ENCODE measurements around the gene ADSS2. TPM values are rescaled to one million over a fixed set of nuclear protein-coding genes. Genes with fewer than 3 reads are reported as not detected.
"Not testable (repeated sequence)": the region's sequence is repeated elsewhere in the genome, so short reads cannot be mapped to it uniquely, and the experiment has no call there.

Gene ADSS2
- total RNA-seq, 1 donor from 2014 or later, result 68.5 TPM

DNA sequence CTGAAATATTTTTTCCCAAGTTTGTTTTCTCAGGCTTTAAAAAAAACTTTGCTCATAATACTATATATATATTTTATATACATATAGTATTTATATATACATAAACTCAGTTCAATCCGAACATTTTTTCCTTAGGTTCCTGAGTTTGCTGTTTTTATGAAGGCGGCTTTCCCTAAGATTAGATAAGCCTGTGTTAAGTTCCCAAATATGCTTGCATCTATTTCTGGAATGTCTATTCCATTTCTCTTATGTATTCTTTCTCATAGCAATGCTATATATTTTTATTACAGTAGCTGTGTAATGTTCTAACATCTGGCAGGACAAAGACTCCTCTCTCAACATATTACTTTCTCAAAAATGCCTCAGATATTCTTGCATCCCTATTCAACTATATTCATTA is 45.9 kb downstream of the ADSS2 start:
- DNase-seq (ENCODE audit: low spot score in 2 of 2) (no peak), FAIRE-seq (no peak)

DNA sequence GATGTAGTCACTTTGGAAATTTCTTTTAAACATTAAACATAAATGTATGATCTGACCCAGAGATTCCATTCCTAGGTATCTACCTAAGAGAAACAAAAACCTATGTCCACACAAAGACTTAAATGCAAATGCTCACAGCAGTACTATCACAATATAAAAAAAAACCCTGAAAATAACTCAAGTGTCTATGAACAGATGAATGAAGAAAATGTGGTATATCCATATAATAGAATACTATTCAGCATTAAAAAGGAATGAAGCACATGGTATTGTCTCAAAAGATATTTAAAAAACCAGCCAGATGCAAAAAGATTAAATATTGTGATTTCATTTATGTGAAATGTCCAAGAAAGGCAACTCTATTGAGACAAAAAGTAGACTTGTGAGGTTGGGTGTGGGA is 48.3 kb downstream of the ADSS2 start:
- FAIRE-seq, result no peak
- no peak for DNase-seq (ENCODE audit: low spot score in 2 of 2)

DNA sequence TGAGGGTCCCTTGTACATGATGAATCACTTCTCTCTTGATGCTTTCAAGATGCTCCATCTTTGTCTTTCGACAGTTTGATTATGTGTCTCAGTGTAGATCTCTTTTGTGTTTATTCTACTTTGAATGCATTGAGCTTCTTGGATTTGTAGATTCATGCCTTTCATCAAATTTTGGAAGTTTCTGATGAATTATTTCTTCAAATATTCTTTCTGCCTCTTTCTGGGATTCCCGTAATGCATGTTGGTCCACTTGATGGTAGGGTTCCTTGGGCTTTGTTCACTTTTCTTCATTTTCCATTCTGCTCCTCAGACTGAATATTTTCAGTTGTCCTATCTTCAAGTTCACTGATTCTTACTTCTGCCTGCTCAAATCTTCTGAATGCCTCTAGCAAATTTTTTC is 50.7 kb downstream of the ADSS2 start:
- DNase-seq (ENCODE audit: low spot score in 2 of 2) (no peak), FAIRE-seq (no peak)

DNA sequence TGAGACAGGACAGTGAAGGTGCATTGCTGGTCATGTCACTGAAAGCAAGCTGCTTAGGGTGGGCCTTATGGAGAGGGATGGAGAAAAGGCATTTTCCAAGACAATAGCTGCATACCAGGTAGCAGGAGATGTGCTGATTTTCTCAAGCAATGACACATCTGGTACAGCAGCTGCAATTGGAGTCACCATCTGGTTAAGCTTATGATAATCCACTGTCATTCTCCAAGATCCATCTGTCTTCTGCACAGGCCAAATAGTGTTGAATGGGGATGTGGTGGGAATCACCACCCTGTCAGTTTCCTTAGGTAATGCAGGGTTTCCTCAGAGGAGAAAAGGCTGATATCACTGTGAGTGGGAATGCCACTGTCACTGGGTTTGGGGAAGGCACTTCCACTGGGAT is 54.6 kb downstream of the ADSS2 start:
- DNase-seq (ENCODE audit: low spot score in 2 of 2), result no peak
- FAIRE-seq, result no peak

DNA sequence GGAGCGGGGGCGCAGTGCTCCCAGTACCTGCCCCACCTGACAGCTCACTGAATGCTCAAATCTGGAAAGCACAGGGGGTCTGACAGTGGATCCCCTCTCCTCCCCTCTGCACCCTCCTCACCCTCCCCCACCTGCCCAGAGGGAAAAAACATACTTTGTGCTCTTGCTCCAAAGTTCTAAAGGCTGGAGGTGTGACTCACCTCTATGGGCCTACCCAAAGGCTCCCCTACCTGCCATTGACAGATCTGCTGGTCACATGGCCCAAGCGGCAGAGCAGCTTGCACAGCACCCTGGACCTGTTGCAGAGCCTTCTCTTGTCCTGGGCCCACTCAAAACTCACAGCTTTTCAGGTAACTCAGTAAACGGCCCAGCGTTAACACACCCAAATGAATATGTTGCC is 55.7 kb downstream of the ADSS2 start:
- no peak for DNase-seq (ENCODE audit: low spot score in 2 of 2)
- no peak for FAIRE-seq

DNA sequence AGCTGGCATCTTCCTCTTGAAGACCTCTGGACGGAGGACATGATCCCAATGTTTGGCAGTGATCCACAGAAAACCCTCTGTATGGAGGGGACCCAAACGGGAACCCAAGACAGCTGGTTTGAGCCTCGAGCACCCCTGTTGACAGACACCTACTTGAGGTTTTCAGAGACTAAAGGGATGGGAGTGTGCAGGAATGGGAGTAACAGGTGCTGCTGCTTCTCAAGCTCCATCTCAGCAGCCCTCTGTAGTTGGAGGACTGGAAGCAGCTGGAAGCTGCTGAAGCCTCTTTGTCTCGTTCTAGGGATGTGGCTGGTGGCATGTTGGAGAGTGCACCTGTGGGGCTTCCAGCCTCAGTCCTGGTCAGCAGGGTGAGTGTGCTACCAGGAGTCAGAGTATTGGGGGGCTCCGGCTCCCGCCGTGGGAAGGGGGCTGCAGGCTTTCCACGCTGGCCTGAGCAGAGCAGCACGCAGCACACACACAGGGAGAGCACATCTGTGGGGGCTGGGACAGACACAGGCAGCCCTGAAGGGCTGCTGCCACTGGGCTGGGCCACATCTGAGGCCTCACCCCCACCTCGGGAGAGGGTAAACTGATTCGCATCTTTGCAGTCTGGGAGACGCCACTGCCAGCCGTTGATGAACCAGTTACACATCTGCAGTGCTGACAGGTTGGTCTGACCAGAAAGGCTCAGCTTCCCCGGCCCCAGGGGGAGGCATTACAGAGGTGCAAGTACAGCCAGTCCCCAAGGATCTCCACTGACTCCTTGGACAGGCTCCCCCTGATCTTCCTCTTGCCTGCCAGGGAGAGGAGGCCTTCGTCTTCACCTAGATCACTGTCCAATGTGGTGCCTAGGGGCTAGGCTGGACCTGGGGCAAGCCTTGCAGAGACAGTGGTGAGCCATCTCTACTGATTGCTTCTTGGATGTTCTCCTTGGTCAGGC is 56.6 kb downstream of the ADSS2 start:
- no peak for FAIRE-seq
- DNase-seq (ENCODE audit: low spot score in 2 of 2), result no peak

DNA sequence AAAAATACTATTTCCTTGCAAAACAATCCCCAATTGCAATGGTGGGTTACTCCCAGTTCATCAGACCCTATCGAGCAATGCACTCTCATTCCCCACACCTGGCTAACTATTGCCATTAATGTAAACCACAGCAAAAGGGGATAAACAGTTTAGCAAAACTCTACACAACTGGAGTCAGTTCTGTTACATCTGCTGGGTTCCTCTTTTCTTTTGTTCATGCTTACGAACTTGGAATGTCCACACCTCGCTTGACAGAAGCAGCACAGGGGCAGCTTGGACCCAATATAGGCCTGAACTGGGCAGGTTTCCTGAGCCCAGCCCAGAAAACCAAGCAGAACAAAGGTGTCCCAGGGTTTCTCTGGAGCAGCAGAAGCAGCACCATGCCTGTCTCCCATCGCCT is 57.4 kb downstream of the ADSS2 start:
- no peak for DNase-seq (ENCODE audit: low spot score in 2 of 2)
- no peak for FAIRE-seq

DNA sequence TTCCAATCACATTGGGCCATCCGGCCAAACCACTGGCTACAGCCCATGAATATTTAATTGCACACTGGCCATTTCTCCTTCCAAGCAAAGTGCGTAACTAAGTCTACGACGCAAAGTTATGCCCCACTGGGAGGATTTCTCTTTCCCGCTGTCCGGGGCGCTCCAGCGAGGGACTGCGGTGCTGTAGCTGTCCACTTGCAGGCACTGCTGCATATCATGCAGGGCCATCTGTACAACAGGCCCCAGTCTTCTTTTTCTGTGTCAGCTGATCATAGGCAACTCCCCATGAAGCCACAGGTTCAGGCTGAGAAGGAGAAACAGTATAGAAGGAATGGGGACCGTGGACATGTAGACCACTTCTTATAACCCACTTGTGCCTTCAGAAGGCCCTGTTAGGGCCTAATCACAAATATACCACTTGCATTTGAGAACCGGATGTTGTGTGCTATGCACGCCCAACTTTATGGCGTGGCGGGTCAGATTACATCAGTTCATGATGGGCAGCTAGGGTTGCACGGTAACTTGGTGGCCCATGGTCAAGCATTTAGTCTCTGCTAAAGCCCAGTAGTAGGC is 58.0 kb downstream of the ADSS2 start:
- no peak for FAIRE-seq
- DNase-seq (ENCODE audit: low spot score in 2 of 2), result no peak

DNA sequence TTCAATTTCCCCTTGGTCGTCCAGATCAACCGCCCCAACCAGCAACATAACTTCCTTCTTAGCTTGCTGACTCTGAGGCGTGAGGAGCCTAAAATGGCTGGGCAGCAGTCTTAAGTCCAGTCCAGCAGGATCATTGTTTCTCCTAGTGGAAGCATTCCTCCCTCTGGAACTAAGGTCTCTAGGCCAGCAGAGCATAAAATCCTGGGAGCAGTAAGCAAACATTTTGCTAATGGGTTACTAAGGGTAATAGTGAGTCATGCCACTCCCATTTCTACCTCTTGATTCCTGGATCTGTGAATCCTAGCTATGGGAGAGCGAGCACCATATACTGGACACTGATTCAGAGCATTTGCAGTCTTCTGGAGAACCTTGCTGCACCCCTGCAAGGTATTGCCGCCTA is 59.9 kb downstream of the ADSS2 start:
- FAIRE-seq (no peak), DNase-seq (ENCODE audit: low spot score in 2 of 2) (no peak)

DNA sequence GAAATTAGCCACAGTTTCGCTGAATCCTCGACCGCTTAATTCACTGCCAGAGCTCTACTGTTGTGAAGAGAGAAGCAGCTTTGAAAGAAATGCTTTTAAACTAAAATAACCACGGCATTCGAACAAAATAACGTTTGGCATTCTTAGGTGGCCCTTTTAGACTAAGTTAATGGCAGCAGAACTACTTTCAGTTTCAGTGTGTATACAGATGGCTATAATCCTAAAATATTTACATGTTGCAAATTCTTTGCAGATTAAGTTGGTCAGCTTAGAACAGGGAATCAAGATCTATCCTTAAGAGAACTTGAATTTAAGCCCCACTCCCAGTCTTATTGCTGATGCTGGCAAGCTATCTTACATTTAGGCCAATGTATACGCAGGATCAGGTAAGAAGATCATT is 62.7 kb downstream of the ADSS2 start:
- FAIRE-seq (no peak), DNase-seq (ENCODE audit: low spot score in 2 of 2) (no peak)

DNA sequence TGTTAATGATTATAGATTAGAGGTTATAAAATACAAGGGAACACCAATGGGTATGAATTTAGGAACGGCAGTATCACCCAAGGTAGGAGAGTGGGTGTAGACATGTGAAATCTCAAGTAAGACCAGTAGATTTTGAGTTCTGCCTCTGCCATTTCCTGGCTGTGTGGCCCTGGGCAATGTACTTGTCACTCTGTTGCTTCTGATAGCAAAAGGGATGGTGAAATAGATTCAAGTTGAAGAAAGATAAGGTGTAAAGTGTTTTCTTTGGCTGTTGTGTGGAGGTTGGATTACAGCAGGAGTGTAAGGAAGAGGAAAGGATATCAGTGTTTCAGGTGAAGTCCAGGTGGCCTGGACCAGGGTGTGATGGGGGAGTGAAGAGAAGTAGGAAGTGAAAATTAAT is 64.3 kb downstream of the ADSS2 start:
- DNase-seq (ENCODE audit: low spot score in 2 of 2) (no peak), FAIRE-seq (no peak)

DNA sequence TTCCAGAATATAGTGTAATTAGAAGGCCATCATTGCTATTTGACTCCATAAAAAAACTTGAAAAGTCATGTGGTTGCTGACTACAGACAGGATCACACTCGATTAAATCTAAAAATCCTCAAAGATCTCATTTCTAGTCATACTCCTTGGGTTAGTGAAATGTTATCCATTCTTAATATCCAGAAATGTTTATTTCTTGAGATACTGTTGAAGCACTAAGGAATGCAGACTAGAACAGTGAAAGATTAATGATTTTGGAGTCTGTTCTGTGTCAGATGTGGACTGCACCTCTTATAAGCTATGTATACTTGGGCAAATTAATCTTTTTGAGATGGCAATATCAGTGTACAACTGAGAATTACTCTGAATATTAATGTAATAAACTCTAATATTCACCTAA is 65.1 kb downstream of the ADSS2 start:
- no peak for FAIRE-seq
- DNase-seq (ENCODE audit: low spot score in 2 of 2), result no peak

DNA sequence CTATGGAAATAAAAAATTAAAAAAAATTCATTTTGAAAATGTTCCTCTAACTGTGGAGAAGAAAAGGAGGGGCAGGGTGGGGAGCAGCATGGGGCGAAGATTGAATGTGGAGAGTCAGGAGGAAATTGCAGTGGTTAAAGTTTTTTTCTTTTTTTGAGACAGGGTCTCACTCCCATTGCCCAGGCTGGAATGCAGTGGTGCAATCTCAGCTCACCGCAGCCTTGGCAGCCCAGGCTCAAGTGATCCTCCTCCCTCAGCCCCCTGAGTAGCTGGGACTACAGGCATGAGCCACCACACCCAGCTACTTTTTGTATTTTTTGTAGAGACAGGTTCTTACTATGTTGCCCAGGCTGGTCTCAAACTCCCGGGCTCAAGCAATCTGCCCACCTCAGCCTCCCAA is 67.6 kb downstream of the ADSS2 start:
- no peak for FAIRE-seq

DNA sequence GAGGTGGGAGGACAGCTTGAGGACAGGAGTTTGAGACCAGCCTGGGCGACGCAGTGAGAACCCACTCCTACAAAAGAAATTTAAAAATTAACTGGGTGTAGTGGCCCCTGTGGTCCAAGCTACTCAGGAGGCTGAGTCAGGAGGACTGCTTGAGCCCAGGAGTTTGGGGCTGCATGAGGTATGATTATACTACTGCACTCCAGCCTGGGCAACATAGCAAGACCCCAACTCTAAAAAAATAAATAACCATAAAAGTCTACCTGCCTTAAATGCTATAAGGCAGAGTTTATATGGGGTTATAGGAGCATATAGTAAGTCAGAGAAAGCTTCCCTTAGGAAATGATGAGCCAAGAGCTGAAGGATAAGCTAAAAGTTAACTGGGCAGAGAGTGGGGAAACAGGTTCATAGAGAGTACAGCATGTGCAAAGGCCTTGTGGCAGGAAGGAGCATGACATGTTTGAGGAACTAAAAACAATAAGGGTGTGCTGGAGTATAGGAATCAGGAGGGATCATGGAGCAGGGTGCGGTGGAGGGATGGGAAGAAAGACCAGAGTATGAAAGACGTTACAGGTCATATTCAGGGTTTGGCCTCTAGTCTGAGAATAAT is 68.3 kb downstream of the ADSS2 start:
- no peak for DNase-seq (ENCODE audit: low spot score in 2 of 2)
- FAIRE-seq, result no peak

More for the DNA sequence above, 67.6 kb downstream of the ADSS2 start:
- no peak for DNase-seq (ENCODE audit: low spot score in 2 of 2)

DNA sequence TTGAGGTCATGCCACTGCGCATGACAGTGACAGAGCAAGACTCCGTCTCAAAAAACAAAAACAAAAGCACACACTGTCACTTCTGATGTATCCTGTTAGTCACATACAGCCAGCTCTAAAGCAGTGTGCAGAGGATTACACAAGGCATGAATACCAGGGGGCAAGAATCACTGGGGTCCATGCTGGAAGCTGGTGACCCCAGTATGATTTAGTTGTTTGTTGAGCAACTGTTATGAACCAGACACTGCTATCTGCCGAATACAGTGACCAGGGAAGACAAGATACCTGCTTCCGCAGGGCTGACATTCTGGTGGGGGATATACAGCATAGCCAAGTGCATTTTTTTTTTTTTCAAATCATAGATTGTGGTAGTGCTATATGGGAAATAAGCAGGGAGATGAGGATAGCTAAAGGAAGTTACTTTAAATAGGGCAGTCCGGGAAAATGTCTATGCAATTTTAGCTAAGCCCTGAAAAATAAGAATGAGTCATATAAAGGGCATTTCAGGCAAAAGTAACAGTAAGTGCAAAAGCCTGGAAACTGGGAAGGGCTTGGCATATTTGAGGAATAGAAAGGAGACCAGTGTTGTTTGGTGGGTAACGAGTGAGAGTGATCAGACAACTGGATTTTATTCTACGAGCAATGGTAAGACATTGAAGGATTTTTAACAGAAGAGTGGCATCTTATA is 69.7 kb downstream of the ADSS2 start:
- DNase-seq (ENCODE audit: low spot score in 2 of 2) (no peak), FAIRE-seq (no peak)

DNA sequence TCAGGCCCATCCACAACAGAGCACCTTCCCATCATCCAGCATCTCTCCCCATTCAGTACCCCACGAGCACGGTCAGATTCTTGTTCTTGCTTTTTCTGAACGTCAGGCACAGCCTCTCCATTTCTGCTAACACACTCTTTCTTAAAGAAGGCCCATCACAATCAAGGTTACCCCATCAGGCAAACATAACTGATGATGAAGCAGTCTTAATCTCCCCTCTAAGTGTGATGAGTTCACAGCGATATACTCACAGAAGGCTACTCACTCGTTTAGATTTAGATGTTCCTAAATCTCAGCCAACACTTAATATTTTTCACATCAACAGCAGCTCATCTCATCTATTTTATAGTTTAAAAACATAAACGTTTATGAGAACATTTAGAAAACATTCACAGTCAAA is 75.6 kb downstream of the ADSS2 start:
- FAIRE-seq, result no peak
- DNase-seq (ENCODE audit: low spot score in 2 of 2), result no peak

DNA sequence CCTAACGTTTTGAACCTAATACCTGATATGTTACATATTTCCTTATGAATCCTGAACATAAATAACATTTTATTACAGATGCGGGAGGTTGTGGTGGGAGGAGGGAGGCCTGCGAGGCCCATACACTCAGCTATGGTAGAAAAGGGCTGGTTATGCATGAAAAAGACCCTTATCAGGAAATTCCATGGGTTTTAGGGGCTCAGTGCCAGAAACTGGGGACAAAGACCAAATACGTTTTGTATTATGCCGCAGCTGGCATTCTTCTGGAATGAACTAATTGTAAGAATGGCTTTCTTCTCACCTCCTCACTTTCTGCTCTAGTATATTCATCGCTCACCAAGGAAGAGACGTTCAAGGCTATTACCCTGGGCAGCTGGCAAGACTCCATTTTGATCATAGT is 76.7 kb downstream of the ADSS2 start:
- no peak for DNase-seq (ENCODE audit: low spot score in 2 of 2)
- no peak for FAIRE-seq

DNA sequence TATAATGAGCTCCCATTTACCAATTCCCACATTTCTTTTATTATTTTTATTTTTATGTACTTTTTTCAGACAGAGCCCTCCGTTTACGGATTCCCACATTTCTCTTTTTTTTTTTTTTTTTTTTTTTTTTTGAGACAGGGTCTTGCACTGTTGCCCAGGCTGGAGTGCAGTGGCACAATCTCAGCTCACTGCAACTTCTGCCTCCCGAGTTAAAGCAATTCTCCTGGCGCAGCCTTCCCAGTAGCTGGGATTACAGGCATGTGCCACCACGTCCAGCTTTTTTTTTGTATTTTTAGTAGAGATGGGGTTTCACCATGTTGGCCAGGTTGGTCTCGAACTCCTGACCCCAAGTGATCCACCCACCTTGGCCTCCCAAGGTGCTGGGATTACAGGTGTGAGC is 77.2 kb downstream of the ADSS2 start:
- not testable (repeated sequence) for DNase-seq (ENCODE audit: low spot score in 2 of 2); FAIRE-seq

DNA sequence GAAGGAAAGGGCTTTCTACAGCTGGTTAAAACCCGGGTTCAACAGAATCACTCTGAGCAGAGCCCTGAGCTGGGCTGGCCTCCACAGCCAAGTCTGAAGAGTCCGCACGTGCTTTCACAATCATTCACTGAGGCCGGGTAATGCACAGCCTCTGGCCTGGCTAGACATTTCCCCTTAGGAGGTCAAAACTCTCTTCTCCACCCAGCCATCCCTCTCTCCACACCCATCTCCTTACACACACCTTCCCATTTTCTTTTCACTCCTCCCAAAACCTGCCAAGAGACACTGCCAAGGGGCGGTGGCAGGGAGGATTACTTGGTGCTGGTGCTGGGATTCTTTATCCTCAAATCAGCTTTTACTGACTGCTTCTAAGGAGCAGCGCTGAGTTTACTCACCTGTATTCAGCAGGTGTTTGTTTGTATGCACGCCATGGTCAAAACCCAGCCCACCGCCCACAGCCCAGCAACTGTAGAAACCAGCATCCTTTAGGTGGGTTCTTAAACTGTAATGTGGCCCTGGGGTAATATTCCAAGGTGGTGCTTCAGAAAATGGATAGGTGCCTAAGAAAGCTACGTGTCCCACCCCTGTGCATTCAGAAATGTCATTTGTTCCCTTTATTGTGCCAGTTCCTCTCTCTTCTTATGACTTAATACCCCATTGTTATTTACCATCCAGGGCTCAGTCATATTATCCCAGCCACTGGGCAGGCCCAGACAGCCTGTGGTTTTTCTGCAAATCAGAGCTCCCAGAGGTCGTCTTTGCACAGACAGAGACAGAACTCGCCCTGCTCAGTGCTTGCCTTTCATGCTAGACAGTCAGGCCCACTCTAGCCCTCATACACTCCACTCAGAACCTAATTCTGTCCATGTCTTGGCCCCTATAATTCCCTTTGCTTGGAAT is 80.2 kb downstream of the ADSS2 start:
- FAIRE-seq (no peak), DNase-seq (ENCODE audit: low spot score in 2 of 2) (no peak)

DNA sequence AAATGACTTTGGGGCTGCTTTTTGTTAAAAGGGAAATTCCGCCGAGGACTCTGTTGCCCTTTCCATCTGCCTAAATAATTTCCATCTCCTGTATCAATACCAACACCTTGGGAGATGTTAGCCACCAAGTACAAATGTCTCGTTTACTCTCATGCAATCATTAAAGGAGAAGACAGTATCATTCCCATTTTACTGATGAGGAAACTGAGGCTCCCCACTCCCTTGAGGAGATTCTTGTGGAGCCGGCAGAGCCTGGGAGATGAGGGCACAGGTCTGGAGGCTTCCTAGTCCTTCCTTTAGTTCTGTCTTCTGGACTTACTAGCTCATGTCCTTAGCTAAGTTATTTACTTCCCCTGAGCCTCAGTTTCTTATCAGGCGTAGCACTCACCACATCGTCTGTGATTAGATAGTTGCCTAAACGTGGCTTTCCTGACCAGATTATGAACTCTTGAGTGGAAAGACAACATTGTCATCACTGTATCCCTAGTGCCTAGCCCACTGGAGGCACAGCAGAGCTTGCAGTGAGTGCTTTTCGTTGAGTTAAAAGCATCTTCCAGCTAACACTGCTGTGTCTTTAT is 81.6 kb downstream of the ADSS2 start:
- FAIRE-seq, result no peak

More for the DNA sequence above, 81.6 kb downstream of the ADSS2 start:
- no peak for DNase-seq (ENCODE audit: low spot score in 2 of 2)

Measured in frontal cortex (tissue), 4 donors.